AG09319 (cell line): ENCODE measurements around the gene TRAF4.

ENCODE experiments used
- DNase-seq: peaks from one replicate; pipeline ENCODE4 v3.0.0-alpha.2; 2010; ENCODE audit warnings: low read depth; ENCODE audit errors: extremely low read depth
- TF ChIP-seq, protein P1 (sequence below): IDR thresholded peaks from 2 replicates; pipeline ENCODE4 v1.5.1; 2011; ENCODE audit warnings: low read depth, mild to moderate bottlenecking, inconsistent platforms, low read length, moderate library complexity

The TRAF4 gene

GRCh38 chr17:28737316-28737715 is 6.5 kb upstream of the TRAF4 start:
- TF ChIP-seq, protein P1, sequence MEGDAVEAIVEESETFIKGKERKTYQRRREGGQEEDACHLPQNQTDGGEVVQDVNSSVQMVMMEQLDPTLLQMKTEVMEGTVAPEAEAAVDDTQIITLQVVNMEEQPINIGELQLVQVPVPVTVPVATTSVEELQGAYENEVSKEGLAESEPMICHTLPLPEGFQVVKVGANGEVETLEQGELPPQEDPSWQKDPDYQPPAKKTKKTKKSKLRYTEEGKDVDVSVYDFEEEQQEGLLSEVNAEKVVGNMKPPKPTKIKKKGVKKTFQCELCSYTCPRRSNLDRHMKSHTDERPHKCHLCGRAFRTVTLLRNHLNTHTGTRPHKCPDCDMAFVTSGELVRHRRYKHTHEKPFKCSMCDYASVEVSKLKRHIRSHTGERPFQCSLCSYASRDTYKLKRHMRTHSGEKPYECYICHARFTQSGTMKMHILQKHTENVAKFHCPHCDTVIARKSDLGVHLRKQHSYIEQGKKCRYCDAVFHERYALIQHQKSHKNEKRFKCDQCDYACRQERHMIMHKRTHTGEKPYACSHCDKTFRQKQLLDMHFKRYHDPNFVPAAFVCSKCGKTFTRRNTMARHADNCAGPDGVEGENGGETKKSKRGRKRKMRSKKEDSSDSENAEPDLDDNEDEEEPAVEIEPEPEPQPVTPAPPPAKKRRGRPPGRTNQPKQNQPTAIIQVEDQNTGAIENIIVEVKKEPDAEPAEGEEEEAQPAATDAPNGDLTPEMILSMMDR: no peak
- no peak for DNase-seq

DNA sequence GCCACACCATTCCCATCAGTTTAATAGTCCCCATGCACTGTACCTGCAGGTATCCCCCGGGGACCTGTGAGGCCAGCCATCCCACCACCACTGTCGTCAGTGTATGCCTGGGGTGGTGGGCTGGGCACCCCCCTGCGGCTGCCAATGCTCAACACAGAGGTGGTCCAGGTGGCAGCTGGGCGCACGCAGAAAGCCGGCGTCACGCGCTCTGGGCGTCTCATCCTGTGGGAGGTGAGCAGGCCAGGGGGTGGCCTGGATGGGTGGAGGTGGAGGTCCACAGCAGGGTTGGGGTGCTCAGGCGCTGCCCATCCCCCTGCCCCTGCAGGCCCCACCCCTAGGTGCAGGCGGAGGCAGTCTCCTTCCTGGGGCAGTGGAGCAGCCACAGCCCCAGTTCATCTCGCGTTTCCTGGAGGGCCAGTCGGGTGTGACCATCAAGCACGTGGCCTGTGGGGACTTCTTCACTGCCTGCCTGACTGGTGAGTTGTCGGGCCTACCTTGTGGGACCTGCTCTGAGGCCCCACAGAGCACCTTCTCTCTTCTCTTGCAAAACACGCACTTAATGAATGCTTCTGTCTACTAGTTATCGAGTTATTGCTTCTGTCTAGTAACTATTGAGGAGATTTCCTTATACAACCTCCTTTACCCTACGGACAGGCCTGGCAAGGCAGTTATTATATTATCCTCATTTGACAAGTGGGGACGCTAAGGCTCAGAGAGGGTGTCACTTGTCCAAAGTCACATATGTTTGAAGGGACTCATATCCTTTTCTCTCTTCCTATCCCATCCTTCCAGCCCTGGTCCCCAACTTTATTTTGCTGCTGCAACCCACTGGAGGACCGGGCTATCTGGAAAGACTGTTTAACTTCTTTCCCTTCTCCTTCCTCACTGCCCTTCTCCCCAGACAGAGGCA is 5.8 kb upstream of the TRAF4 start:
- DNase-seq: no peak
- TF ChIP-seq, protein P1: no peak

DNA sequence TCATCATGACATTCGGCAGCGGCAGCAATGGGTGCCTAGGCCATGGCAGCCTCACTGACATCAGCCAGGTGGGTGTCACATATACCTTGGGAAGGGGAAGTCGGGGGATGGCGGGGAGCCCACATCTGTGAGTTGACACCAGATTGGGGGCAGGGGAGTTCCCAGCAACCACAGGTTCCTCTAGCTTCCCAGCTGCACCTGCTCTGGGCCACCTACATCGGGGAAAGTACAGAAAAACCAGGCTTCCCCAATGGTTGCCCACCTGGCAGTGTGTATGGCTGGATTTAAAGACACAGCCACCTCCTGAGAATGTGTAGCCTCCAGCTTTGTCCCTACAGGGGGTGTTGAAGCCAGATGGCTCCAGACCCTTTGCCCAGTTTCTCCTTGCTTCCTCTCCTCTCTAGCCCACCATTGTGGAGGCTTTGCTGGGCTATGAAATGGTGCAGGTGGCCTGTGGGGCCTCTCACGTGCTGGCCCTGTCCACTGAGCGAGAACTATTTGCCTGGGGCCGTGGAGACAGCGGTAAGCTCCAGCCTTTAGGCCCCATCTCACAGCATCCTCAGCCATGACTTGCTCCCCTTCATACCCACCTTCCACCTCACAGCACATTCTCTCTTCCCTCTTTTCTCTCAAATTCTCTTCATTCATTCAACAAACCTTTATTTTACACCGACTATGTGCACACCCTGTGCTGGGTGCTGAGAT is 5.0 kb upstream of the TRAF4 start:
- TF ChIP-seq, protein P1: no peak

GRCh38 chr17:28740406-28741357 is 3.1 kb upstream of the TRAF4 start:
- TF ChIP-seq, protein P1: no peak
- DNase-seq: no peak

More for the DNA sequence above, 5.0 kb upstream of the TRAF4 start:
- DNase-seq: no peak

GRCh38 chr17:28741358-28742349 is 2.2 kb upstream of the TRAF4 start:
- no peak for DNase-seq
- TF ChIP-seq, protein P1: no peak
